Measurements from ENCODE around the gene ZNF804B.

The ZNF804B gene

GRCh38 chr7:88967432-88967831, 207.9 kb downstream of the ZNF804B start:
- DNase-seq (ENCODE audit: low spot score): no peak

- DNase-seq (ENCODE audit: low spot score): no peak
Observed at GRCh38 chr7:88969167-88969566, 209.7 kb downstream of the ZNF804B start.

- no peak for DNase-seq (ENCODE audit: low spot score)
Observed at GRCh38 chr7:88985295-88985694, 225.8 kb downstream of the ZNF804B start.

- no peak for DNase-seq (ENCODE audit: low spot score)
Observed at GRCh38 chr7:89001306-89001705, 241.8 kb downstream of the ZNF804B start.

- no peak for DNase-seq (ENCODE audit: low spot score)
Observed at GRCh38 chr7:89002981-89003956, 243.8 kb downstream of the ZNF804B start.

- no peak for DNase-seq (ENCODE audit: low spot score)
Observed at GRCh38 chr7:89012016-89012415, 252.5 kb downstream of the ZNF804B start.

- DNase-seq (ENCODE audit: low spot score): no peak
Observed at GRCh38 chr7:89017695-89018094, 258.2 kb downstream of the ZNF804B start.

GRCh38 chr7:89021741-89022140, 262.2 kb downstream of the ZNF804B start:
- DNase-seq (ENCODE audit: low spot score): no peak

- DNase-seq (ENCODE audit: low spot score): no peak
Observed at GRCh38 chr7:89023206-89023605, 263.7 kb downstream of the ZNF804B start.

- no peak for DNase-seq (ENCODE audit: low spot score)
Observed at GRCh38 chr7:89023877-89024276, 264.4 kb downstream of the ZNF804B start.

GRCh38 chr7:89027781-89028180, 268.3 kb downstream of the ZNF804B start:
- DNase-seq (ENCODE audit: low spot score): no peak

- no peak for DNase-seq (ENCODE audit: low spot score)
Observed at GRCh38 chr7:89028319-89028718, 268.8 kb downstream of the ZNF804B start.

GRCh38 chr7:89029864-89030263, 270.4 kb downstream of the ZNF804B start:
- DNase-seq (ENCODE audit: low spot score): no peak

GRCh38 chr7:89041240-89041639, 281.7 kb downstream of the ZNF804B start:
- DNase-seq (ENCODE audit: low spot score): no peak

- no peak for DNase-seq (ENCODE audit: low spot score)
Observed at GRCh38 chr7:89042940-89043339, 283.4 kb downstream of the ZNF804B start.

- no peak for DNase-seq (ENCODE audit: low spot score)
Observed at GRCh38 chr7:89049043-89049442, 289.5 kb downstream of the ZNF804B start.

GRCh38 chr7:89053130-89053529, 293.6 kb downstream of the ZNF804B start:
- no peak for DNase-seq (ENCODE audit: low spot score)

GRCh38 chr7:89054361-89054760, 294.9 kb downstream of the ZNF804B start:
- no peak for DNase-seq (ENCODE audit: low spot score)

- no peak for DNase-seq (ENCODE audit: low spot score)
Observed at GRCh38 chr7:89060234-89060633, 300.7 kb downstream of the ZNF804B start.

- DNase-seq (ENCODE audit: low spot score): no peak
Observed at GRCh38 chr7:89064831-89065230, 305.3 kb downstream of the ZNF804B start.

GRCh38 chr7:89067048-89067447, 307.5 kb downstream of the ZNF804B start:
- DNase-seq (ENCODE audit: low spot score): no peak

GRCh38 chr7:89072081-89072480, 312.6 kb downstream of the ZNF804B start:
- no peak for DNase-seq (ENCODE audit: low spot score)

- DNase-seq (ENCODE audit: low spot score): no peak
Observed at GRCh38 chr7:89073776-89074175, 314.3 kb downstream of the ZNF804B start.

- DNase-seq (ENCODE audit: low spot score): no peak
Observed at GRCh38 chr7:89077992-89078391, 318.5 kb downstream of the ZNF804B start.
